Measurements from ENCODE around the gene MYL6. TPM values are rescaled to one million over a fixed set of nuclear protein-coding genes. Genes with fewer than 3 reads are reported as not detected.

Gene MYL6
- total and polyA plus RNA-seq, 10 of the 15 experiments (the other 5 are each of a cell fraction or from before 2014, with no cell fraction given) = 1,000 to 4,116 (median 1,828) TPM

GRCh38 chr12:56152756-56153677 is 5.1 kb upstream of the MYL6 start:
- H3K79me2 ChIP-seq (ENCODE audit: control insufficient read depth, insufficient read depth, low read length) = peaks cover 24% of the 10 kb centered on the region
- TSS peak; percentile 87 for BruUV-seq (replicated peaks)

GRCh38 chr12:56153678-56154065 is 4.5 kb upstream of the MYL6 start:
- CTCF ChIA-PET = interaction anchor here (1.2 to 3.6 kb wide), 2 partner anchors 9 to 26 kb away, joined by 3 to 11 read pairs; partner anchors contain the start of gene ESYT1
- in situ Hi-C loops (cut with MboI) (no loop called here), intact Hi-C loops (cut with micrococcal nuclease; ENCODE audit: unreplicated experiment) (loop anchor here (5.0 kb wide), 1 partner anchor 36 kb away; the partner anchor contains the start of genes RPL41 and ZC3H10)
- Histone ChIP-seq H4K20me1 (ENCODE audit: control insufficient read depth, insufficient read depth) (no peaks in the 10 kb centered on the region), H3K36me3 (ENCODE audit: control insufficient read depth in 2 of 2, insufficient read depth in 2 of 2, low read length in 1 of 2) (peaks cover 0 to 4% of the 10 kb centered on the region in 2 experiments; a peak in 1 of 4 replicates), H3K9me3 (replicated peaks; ENCODE audit: control insufficient read depth, insufficient read depth, low read length) (no peaks in the 10 kb centered on the region), H3K9ac (ENCODE audit: control insufficient read depth, insufficient read depth, low read length) (peak overlapping the region; percentile 95; the same call in 1 of the 2 replicates), H3K79me2 (ENCODE audit: control insufficient read depth, insufficient read depth, low read length) (peaks cover 30% of the 10 kb centered on the region), H3K27ac (ENCODE audit: control insufficient read depth, insufficient read depth) (no peak overlapping the region), H3K4me3 (peak overlapping the region; percentile 84; the same call in 1 of the 2 replicates), H3K4me1 (ENCODE audit: control insufficient read depth, insufficient read depth, low read length) (peaks cover 17% of the 10 kb centered on the region), H2AFZ (ENCODE audit: control insufficient read depth, low read depth, low read length) (no peak overlapping the region), H3K4me2 (ENCODE audit: control insufficient read depth, insufficient read depth) (peak overlapping the region; percentile 96), H3K27me3 (replicated peaks in 1 of 2; ENCODE audit: control insufficient read depth in 2 of 2, insufficient read depth in 2 of 2, low read length in 1 of 2) (no peaks in the 10 kb centered on the region)
- SMC1A ChIA-PET (ENCODE audit: uncharacterized antibody, unreplicated experiment) = interaction anchor here (0.8 kb wide), 1 partner anchor 36 kb away, joined by 4 read pairs; the partner anchor contains the start of gene SMARCC2
- no peak for DNase-seq (ENCODE audit: low read depth, low spot score)
- ATAC-seq = no peak
- POLR2A ChIA-PET = interaction anchor here (1.7 to 2.2 kb wide), 2 partner anchors 26 to 67 kb away, joined by 5 to 9 read pairs; partner anchors contain the start of genes ESYT1 and RNF41
- RAD21 ChIA-PET (ENCODE audit: unreplicated experiment) = no interaction called here
- BruUV-seq (replicated peaks) = no TSS peak
- TF ChIP-seq SREBF1 (IDR thresholded peaks at IDR 0.05; ENCODE audit: low read length) (no peak), EED (IDR thresholded peaks at IDR 0.05; ENCODE audit: low read depth) (no peak), NFYB (IDR thresholded peaks at IDR 0.05; ENCODE audit: insufficient read depth, low read depth, low read length) (no peak), NBN (IDR thresholded peaks at IDR 0.05) (no peak), NFXL1 (IDR thresholded peaks at IDR 0.05; ENCODE audit: borderline replicate concordance) (no peak)
- no peak for FAIRE-seq
- 76% methylated on average over 3 of the region's 5 CpGs for WGBS (ENCODE audit: insufficient coverage, insufficient replicate concordance, low lambda C conversion rate, missing lambda C conversion rate)

More at GRCh38 chr12:56152756-56153677, 5.1 kb upstream of the MYL6 start:
- no peak for ATAC-seq
- in situ Hi-C loops (cut with MboI) (no loop called here), intact Hi-C loops (cut with micrococcal nuclease; ENCODE audit: unreplicated experiment) (loop anchor here (1.0 to 5.0 kb wide), 2 partner anchors 27 to 36 kb away; partner anchors contain the start of genes RPL41 and ZC3H10)
- Histone ChIP-seq H3K4me1 (ENCODE audit: control insufficient read depth, insufficient read depth, low read length) (peaks cover 17% of the 10 kb centered on the region), H3K27me3 (replicated peaks in 1 of 2; ENCODE audit: control insufficient read depth in 2 of 2, insufficient read depth in 2 of 2, low read length in 1 of 2) (no peaks in the 10 kb centered on the region), H4K20me1 (ENCODE audit: control insufficient read depth, insufficient read depth) (no peaks in the 10 kb centered on the region), H2AFZ (ENCODE audit: control insufficient read depth, low read depth, low read length) (peak overlapping the region; percentile 88), H3K9me3 (replicated peaks; ENCODE audit: control insufficient read depth, insufficient read depth, low read length) (no peaks in the 10 kb centered on the region), H3K27ac (ENCODE audit: control insufficient read depth, insufficient read depth) (peak overlapping the region; percentile 61), H3K4me3 (peak overlapping the region; percentile 84), H3K36me3 (ENCODE audit: control insufficient read depth in 2 of 2, insufficient read depth in 2 of 2, low read length in 1 of 2) (peaks cover 0 to 4% of the 10 kb centered on the region in 2 experiments; a peak in 1 of 4 replicates), H3K4me2 (ENCODE audit: control insufficient read depth, insufficient read depth) (peak overlapping the region; percentile 96), H3K9ac (ENCODE audit: control insufficient read depth, insufficient read depth, low read length) (peak overlapping the region; percentile 95)
- ChIA-PET RAD21 (ENCODE audit: unreplicated experiment) (no interaction called here), SMC1A (ENCODE audit: uncharacterized antibody, unreplicated experiment) (no interaction called here), POLR2A (interaction anchor here (1.7 kb wide), 1 partner anchor 25 kb away, joined by 5 read pairs; the partner anchor contains the start of gene ESYT1), CTCF (interaction anchor here (1.2 kb wide), 1 partner anchor 10 kb away, joined by 3 read pairs; no protein-coding TSS in a partner anchor)
- FAIRE-seq = no peak
- TF ChIP-seq BACH1 (IDR thresholded peaks at IDR 0.05; ENCODE audit: borderline replicate concordance) = no peak
- 0 out of 2 replicates have a peak, but pooled peaks have one; percentile 8 for TF ChIP-seq RFX5 (IDR thresholded peaks at IDR 0.05; ENCODE audit: low read depth, low read length)
- DNase-seq (ENCODE audit: low read depth, low spot score) = no peak
- WGBS (ENCODE audit: insufficient coverage, insufficient replicate concordance, low lambda C conversion rate, missing lambda C conversion rate) = under 1% methylated on average over 8 of the region's 8 CpGs
